GM19351 (cell line): ENCODE measurements around the gene IL1R2.

ENCODE experiments used
- ATAC-seq: cut with Tn5 transposase; IDR thresholded peaks from one replicate; pipeline ENCODE4 v1.9.1; 2021; ENCODE audit warnings: mild to moderate bottlenecking, moderate library complexity; ENCODE audit not compliant: unreplicated experiment

Gene IL1R2

DNA sequence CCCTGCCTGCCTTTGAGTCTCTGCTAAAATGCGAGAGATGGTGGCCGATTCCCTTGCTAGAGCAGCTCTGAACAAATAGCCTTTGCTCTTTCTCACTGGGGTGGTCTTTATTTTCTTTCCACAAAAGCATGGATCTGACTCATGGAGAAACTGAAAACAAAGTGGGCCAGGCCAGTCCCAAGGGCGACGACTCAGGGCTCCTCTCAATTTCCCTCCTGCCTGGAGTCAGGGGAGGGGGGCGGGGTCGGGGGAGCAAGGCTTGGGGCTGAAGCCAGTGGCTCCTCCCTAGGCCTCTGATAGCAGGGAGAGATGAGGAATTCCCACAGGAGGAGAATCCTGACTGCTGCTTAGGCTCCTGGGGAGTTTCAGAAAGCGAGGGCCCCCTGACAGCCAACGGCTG lies 17.1 kb upstream of the IL1R2 start:
- ATAC-seq, result no peak

DNA sequence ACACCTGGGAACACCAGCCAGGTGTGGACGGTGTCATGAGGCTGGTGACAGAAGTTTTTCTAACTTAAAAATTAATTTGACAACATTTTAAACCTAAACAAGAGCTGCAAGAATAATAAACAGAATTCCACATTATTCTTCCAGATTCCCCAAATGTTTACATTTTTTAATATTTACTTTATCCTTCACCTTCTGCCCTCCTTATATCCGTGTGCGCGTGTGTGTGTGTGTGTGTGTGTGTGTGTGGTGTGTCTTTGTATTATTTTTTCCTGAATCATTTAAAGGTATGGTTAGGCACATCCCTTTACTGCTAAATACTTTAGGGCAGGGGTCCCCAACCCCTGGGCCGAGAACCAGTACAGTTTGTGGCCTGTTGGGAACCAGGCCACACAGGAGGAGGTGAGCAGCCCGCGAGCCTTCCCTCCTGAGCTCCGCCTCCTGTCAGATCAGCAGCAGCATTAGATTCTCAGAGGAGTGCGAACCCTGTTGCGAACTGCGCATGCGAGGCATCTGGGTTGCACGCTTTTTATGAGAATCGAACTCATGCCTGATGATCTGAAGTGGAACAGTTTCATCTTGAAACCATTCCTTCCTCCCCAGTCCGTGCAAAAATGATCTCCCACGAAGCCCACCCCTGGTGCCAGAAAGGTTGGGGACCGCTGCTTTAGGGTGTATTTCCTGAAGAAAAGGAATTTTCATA lies 16.4 kb upstream of the IL1R2 start:
- no peak for ATAC-seq

DNA sequence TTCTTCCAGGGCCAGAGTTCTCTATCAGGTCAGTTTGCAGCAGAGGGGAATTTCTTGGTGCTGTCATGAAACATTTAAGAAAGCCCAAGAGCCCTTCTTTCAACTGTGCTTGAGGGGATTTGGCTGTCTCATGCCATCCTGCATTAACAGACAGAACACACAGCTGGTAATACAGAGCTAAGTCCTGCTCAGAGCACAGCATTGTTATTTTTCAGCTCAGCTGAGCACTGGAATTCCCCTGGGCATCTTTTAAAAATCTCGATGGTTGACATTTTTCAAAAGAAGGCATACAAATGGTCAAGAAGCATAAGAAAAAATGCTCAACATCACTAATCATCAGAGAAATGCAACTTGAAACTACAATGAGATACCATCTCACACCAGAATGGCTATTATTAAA lies 14.9 kb upstream of the IL1R2 start:
- ATAC-seq, result no peak

DNA sequence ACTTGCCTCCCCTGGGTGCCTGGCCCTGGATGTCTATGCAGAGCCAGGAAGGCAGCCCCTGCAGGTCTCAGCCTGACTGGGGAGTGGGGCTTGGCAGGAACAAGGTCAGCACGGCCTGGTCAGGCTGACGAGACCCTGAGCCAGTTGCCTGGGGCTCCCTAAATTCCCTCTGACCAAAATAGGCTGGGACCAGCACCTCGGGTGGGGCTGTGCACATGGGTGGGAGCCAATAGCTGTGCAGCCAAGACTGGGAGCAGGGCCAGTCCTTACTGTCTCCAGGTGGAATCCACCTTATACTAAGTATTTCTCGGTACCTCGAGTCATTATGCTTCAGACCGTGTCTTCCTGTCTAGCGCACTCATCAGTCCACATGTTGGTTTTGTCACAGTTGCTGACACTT lies 11.4 kb upstream of the IL1R2 start:
- ATAC-seq, result no peak

DNA sequence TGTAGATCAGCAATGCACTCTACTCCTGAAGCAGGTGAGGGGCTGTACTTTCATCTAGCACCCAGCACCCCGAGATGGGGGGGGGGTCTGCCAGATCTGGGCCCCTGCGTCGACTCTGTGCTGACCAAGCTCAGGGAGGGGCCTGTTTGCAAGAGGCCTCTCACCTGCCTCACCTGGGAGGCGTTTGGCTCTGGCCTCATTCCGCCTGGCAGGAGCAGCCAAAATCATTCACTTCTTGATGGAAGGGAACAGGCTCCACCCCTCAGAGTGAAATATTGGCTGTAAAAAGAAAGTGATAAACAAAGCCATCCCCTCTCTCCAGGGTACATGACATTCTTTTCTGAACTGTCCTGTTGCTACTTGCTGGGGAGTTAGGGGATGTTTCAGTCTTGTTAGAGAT lies 10.7 kb upstream of the IL1R2 start:
- ATAC-seq, result no peak

DNA sequence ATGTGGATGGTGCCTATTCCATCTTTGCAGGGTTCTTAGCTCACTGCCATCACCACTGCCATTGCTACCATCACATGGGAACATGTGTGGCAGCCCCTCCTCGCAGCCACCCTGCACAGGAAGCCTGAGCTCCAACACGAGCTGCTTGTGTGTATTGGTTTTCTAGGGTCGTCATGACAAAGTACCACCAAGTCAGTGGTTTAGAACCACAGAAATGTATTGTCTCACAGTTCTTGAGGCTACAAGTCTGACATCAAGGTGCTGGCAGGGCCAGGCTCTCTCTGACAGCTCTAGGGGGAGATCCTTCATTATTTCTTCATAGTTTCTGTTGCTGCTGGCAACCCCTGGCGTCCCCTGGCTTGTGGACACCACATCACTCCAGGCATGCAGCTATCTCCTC lies 10.3 kb upstream of the IL1R2 start:
- ATAC-seq, result no peak

DNA sequence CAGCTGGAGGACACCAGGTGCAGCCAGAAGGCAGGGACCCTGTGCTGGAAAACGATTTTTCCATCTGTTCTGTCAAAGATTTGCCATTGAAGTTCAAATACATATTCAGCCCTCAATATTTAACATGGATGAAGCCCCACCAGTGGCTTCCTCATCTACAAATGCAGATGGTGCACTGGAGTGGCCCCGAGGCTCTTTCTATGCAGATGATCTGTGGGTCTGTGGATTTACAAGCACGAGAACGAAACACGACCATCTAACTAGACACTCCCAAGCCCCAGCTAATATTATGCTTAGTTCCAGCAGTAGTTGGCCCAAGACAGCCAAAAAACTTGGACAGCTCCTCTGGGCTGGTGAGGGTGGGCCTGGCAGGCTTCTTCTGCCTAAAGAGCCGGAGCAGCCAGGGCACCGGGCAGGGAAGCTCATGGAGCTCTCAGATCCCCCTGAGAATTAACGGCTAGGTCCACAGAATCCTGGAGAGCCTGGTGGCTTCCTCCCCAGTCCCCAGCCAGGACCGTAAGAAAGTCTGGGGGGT lies 9.2 kb upstream of the IL1R2 start:
- ATAC-seq, result no peak

DNA sequence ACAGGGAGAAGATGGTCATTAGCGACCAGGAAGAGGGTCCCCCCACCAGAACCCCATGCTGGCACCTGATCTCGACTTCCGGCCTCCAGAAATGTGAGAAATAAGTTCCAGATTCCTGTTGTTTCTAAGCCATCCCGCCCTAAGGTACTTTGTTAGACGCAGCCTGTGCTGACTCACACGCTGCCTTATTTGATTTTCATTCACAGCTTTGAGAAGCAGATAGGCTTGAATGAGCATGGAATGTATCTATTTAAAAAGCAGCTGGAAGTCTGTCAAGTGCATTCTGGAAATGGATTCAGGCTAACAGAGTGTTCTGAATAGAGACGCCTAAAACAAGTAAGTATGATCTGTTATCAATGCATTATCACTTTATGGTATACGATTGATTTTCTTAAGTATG lies 8.3 kb upstream of the IL1R2 start:
- ATAC-seq, result no peak

DNA sequence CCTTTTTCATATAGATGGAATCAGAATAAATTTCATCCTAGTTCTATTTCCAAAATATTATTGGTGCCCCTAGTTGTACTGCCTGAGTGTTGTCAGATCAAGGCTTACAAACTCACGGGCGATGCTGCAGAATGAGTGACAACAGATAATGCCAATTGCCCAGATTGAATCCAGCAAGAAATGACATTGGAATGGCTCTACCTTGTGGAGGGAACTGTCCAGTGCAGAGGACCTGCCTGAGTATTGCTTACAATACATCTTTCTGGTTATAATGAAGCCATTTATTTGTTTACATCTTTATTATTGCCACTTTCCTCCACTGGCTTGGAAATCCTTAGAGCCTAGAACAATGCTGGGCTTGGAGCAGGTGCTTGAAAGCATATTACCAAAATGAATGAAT lies 7.8 kb upstream of the IL1R2 start:
- ATAC-seq, result no peak

DNA sequence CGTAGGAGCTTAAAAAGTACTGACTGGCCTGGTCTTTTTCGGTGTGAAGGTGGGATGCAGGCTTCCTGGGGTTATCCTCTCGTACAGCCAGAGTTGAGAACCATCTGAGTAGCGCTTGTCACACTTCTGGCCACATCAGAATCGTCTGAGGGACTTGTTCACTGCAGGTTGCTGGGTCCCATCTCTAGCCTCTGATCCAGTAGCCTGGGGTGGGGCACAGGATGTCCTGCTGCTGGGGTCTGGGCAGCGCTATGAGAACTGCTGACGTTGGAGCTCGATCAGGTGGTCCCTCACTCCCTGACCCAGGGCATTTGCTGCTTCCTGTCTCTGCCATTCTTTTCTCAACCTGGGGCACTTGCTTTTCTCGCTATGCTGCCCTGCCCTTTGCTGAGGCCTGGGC lies 7.1 kb upstream of the IL1R2 start:
- no peak for ATAC-seq

DNA sequence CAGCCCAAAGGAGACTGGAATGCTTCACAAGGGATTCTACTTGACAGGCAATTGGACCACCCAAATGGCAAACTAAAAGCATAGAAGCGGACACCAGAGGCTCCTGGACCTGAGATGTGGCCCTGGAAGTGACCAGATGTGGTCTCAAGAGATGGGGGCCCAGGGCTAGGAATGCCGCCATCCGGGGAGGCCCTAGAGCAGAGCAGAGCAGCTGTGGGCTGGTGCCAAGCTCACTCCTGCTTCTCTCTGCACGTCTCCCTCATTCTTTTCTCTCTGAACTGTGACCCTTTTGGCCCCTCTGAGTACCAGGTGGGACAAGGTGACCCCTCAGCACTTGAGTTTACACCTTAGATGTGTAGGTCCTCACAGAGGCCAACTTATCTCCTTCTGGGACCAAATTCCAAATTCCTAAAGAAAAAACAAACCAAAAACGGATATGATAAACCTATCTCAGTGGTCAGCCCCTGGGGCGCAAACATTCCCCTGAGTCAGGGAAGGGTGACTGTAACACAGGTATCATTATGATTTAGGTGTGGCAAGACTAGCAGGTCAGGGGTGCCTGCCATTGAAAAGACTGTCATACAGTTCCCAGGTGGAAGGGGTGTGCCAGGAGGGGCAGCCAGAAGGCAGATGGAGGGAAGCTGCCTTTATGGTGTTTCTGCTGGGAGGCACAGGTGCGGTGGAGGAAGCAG lies 6.5 kb upstream of the IL1R2 start:
- no peak for ATAC-seq

DNA sequence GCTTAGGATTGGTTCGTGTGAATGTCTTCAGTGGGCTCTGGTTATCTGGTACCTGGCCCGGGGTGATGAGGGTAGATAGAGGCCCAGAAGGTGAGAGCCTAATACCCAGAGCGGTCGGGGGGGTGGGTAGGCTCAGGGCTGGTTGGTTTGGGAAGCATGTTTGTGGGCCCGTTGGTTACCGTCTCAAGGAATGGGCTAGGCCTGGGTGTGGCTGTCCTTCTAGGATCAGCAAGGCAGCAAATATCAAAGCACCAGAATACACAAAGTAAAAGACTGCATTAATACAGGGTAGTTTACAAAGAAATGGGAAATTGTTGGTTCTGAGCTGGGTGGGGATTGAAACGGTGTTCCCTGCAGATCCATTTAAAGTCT lies 6.0 kb upstream of the IL1R2 start:
- no peak for ATAC-seq

DNA sequence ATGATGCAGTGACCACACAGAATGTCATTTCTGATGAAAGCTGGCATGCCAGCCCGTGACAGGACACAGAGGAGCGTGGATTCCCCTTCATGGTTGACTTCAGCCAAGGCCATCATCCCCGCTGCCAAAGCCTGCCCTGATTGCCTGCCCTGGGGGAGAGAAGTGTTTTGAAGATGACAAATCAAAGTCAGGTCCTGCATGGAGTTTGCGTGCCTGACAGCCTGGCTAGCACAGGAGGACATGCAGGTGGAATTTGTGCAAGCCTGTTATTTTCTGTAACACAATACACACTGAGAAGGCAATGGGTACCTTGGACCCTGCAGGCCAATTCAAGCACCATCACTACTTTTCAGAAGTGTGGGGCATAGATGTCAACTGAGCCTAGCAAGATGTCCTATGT lies 5.4 kb upstream of the IL1R2 start:
- ATAC-seq, result no peak

DNA sequence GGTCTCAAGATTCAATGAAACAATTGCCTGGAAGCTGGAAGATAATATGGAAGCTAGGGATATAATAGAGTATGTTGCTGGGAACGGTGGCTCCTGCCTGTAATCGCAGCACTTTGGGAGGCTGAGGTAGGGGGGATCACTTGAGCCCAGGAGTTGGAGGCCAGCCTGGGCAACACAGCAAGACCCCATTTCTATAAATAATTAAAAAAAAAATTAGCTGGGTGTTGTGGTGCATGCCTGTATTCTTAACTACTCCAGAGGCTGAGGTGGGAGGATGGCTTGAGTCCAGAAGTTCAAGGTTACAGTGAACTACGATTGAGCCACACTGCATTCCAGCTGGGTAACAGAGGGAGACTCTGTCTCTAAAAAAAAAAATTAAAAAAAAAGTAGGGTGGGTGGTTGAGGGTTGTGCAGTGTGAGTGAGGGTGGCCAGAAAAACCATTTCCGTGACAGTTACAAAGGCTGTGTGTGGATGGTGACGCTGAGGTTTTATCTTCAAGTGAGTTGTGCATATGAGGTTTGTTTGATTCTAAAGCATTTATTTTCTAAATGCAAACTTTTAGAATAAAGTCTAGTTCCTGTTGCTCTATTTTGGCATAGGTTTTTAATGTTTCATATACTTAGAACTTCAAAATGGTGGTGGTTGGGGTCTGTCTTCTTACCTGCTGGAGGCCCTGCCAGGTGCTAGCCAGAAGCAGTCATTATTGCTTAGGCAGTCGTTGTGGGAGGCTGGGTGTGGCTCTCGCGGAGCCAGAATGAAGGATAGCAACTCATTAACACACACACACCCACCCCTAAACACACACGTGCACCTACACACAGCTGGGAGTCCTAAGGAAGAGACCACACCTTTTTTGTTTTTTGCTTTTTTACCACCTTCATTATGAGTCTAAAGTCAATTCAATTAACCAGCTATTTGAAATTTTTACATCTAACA lies 4.7 kb upstream of the IL1R2 start:
- ATAC-seq, result no peak

DNA sequence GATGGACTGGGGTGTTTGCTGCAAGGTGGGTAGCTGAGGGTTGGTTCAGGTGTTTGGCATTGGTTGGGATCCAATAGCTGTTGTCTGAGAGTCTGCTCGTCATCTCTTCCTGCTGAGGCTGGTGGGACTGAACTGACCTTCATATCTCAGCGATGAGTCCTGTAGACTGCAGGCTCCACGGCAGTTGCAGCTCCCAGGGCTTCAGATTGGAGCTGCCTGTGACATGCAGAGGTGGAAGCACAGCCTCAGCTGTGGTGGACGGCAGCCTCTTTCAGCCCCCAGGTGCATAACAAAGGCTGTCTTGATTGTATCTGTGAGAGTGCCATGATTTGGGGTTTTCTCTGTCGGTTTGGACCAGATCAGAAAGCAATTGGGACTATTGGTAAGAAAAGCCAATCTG lies 3.9 kb upstream of the IL1R2 start:
- ATAC-seq, result no peak

DNA sequence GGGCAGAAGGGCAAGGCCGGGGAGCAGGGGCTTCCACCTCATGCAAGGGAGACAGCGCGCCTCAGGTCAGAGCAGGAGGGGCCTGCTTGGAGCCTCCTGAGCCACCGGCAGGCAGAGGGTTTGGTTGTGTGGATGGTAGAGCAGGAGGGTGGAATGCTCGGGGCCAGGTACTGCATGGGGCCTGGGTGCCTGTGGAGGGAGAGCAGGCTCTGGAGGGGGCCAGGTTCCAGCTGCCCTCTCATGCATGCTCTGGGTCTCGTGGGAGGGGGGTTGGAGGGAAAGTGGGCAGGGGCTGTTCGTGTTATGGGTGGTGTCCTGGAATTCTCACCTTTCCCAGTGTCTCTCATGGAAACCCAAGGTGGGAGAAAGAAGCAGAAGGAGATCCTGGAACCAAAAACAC lies 3.2 kb upstream of the IL1R2 start:
- ATAC-seq, result no peak

DNA sequence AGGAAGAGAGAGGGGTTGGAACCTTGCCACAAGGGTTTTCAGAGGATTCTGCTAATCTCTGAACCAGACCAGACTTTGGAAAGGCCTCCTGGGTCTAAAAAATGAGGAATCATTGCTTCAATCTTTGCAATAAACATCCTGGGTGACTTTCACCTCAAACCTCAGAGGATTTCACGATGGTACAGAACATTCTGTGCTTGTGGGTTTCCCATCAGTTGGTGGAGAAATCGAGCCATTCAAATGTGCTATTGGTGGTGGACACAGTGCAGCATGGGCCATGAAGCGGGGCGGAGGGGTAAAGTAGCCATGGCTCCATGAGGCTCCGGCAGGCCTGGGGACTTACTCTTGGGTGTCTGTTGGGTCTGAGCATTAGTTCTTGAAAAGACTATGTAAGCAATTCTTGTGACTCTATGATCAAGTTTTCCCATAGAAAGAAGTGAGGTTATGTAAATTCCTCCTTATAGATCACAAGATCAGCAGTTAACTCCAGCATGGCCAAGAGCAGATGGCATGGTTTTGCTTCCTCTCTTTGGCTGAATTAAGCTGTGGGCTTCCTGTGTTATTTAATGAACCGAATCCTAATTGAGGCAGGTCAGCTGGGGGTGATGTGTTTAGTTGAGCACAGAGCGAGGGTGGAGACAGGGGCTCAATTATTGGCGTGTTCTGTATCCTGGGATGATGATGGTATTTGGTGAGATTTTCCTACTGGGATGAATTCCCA lies 1.9 kb upstream of the IL1R2 start:
- ATAC-seq, result no peak

DNA sequence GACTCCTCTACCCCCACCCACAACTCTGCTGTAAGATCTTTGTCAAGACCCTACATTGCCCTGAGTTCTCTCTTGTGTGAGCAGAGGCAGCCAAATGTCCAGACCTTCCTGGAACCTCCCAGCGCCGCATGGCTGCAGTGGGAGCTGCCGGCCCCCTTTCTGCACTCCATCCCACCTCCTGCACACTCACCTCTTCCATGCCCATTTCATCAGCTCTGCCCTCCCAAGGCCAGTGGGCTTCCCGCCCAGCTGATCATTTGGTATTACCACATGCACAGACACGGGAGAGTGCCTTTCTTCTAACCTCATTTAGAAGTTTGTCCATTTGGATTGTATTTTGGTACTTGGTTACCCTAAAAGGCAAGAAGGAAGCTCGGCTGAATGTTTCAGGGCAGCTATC lies 2.0 kb downstream of the IL1R2 start:
- no peak for ATAC-seq

DNA sequence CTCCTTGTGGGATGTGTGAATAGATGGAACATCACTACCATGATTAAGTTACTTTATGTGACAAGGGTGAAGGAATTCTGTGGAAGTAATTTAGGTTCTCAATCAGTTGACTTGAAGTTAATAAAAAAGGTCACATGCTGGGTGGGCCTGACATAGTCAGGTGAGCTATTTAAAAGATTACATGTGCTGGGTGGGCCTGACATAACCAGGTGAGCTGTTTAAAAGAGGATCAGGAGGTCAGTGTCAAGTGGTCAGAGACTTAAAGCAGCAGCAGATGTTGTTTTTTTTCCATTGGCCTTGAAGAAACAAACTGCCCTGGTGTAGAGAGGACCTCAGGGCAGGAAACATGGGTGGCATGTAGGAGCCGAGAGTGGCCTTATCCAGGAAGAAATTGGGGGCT lies 3.3 kb downstream of the IL1R2 start:
- no peak for ATAC-seq

DNA sequence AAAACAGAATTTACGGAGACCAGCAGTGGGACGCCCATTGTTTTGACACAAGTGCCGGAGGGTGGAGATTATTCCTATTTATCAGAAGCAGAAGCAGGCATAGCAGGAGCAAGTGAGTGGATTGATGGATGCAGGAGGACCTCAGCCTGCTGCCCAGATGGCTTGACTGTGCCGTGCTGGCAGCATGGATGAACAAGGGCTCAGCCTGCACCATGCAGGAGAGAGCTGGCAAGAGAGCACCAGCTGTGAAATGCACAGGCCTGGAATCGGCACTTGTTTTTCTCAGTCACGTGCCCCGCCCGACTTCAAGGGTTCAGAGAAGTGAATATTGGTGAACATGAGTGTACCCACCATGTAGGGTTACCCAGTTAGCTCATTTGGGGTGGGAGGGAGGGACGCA lies 4.0 kb downstream of the IL1R2 start:
- ATAC-seq, result no peak

DNA sequence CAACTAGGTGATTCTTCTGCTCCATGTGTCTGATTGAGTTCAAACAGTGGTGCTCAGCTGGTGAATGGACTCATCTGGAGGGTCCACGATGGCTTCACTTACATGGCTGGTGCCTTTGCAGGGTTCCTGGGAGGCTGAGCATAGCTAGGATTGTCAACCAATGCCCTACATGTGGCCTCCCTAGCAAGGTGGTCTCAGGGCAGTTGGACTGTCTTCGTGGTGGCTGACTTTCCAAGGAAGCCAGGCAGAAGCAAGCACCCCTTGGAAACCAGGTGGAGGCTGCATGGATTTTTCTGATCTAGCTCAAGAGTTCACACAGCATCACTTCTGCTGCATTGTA lies 6.8 kb downstream of the IL1R2 start:
- ATAC-seq, result no peak
